NT2/D1 (cell line): ENCODE results near the gene CNTNAP3.
"Not testable (repeated sequence)": the region's sequence is repeated elsewhere in the genome, so short reads cannot be mapped to it uniquely, and the experiment has no call there.

Experiments used
- YY1 ChIP-seq: IDR thresholded peaks from 2 replicates; pipeline ENCODE4 v1.6.1; 2011; ENCODE audit not compliant: insufficient read length, insufficient read depth
- ZNF274 ChIP-seq: IDR thresholded peaks from 2 replicates; pipeline ENCODE4 v1.6.1; 2011; ENCODE audit warnings: mild to moderate bottlenecking, low read depth, low read length

DNA sequence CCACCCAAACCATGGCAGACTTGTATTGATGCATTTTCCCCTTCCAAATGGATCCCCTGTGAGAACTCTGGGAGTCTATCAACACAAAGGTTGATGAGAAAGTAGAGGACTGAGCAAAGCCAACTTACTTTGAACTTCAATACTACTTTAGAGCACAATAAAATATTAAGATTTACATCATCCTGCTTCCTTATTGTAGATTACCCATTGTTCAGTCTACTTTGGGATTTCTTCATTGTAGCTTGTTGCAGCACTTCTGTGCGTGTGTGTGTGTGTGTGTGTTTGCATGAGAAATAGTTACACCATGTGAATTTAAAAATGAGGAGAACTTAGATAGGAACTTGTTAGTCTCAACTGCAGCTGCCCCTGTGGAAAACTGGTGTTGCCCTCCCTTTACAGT is 72.0 kb downstream of the CNTNAP3 start:
- not testable (repeated sequence) for TF ChIP-seq YY1, ZNF274
